Liver (tissue), 9 donors: Measurements from ENCODE around the gene FBLIM1. TPM values are rescaled to one million over a fixed set of nuclear protein-coding genes. Genes with fewer than 3 reads are reported as not detected.

Experiments used
- DNase-seq: peaks from one replicate; pipeline ENCODE4 v3.0.0-alpha.2; 2017; ENCODE audit warnings: low spot score
- H3K27ac ChIP-seq, 2 donors: one replicate each; pipeline ENCODE4 v1.7.0; 2013; ENCODE audit warnings: inconsistent platforms in 2 of 2, low read length in 2 of 2, control low read depth in 1 of 2, low read depth in 1 of 2, mild to moderate bottlenecking in 1 of 2
- H3K27me3 ChIP-seq, 4 donors: one replicate each; pipeline versions ENCODE4 v1.6.1 to v1.7.0; 2013; ENCODE audit warnings: low read length in 3 of 4, inconsistent platforms in 1 of 4, mild to moderate bottlenecking in 1 of 4, moderate library complexity in 1 of 4; ENCODE audit not compliant: control insufficient read depth in 4 of 4, insufficient read depth in 4 of 4
- H3K36me3 ChIP-seq, 4 donors: one replicate each; pipeline versions ENCODE4 v1.6.1 to v1.7.0; 2013; ENCODE audit warnings: low read length in 3 of 4, mild to moderate bottlenecking in 3 of 4, low read depth in 1 of 4, moderate library complexity in 1 of 4; ENCODE audit not compliant: control insufficient read depth in 4 of 4, insufficient read depth in 3 of 4
- H3K4me1 ChIP-seq, 4 donors: one replicate each; pipeline versions ENCODE4 v1.6.1 to v1.7.0; 2013; ENCODE audit warnings: low read length in 3 of 4, mild to moderate bottlenecking in 3 of 4, moderate library complexity in 1 of 4; ENCODE audit not compliant: control insufficient read depth in 4 of 4, insufficient read depth in 4 of 4
- H3K4me3 ChIP-seq, 3 donors: one replicate each; pipeline versions ENCODE4 v1.6.1 to v1.7.0; 2013; ENCODE audit warnings: low read length in 3 of 3, control low read depth in 1 of 3, low read depth in 1 of 3, mild to moderate bottlenecking in 1 of 3
- H3K9ac ChIP-seq, 2 donors: one replicate each; pipeline ENCODE4 v1.7.0; 2013; ENCODE audit warnings: low read length in 2 of 2, mild to moderate bottlenecking in 2 of 2, moderate library complexity in 2 of 2, control low read depth in 1 of 2, low read depth in 1 of 2
- H3K9me3 ChIP-seq, 4 donors: one replicate each; pipeline versions ENCODE4 v1.6.1 to v1.7.0; 2013; ENCODE audit warnings: low read length in 3 of 4; ENCODE audit not compliant: control insufficient read depth in 4 of 4
- EGR1 ChIP-seq, 2 donors: IDR thresholded peaks; 2 replicates each; pipeline ENCODE4 v1.6.1; 2016 to 2018; ENCODE audit warnings: antibody characterized with exemption in 2 of 2, low read depth in 2 of 2
- FOXA1 ChIP-seq: IDR thresholded peaks from 2 replicates; pipeline ENCODE4 v1.6.1; 2016; ENCODE audit warnings: antibody characterized with exemption
- FOXA2 ChIP-seq: IDR thresholded peaks from 2 replicates; pipeline ENCODE4 v1.6.1; 2016; ENCODE audit warnings: antibody characterized with exemption
- HNF4G ChIP-seq: IDR thresholded peaks from 2 replicates; pipeline ENCODE4 v1.6.1; 2016; ENCODE audit warnings: antibody characterized with exemption
- JUND ChIP-seq, 2 donors: IDR thresholded peaks; 2 replicates each; pipeline ENCODE4 v1.6.1; 2016; ENCODE audit warnings: antibody characterized with exemption in 2 of 2
- NR2F2 ChIP-seq: IDR thresholded peaks from 2 replicates; pipeline ENCODE4 v1.6.1; 2016; ENCODE audit warnings: antibody characterized with exemption
- RAD21 ChIP-seq, 2 donors: IDR thresholded peaks; 2 replicates each; pipeline ENCODE4 v1.6.1; 2016; ENCODE audit warnings: antibody characterized with exemption in 2 of 2, mild to moderate bottlenecking in 2 of 2
- RXRA ChIP-seq, 2 donors: IDR thresholded peaks; 2 replicates each; pipeline ENCODE4 v1.6.1; 2017 to 2018; ENCODE audit warnings: antibody characterized with exemption in 2 of 2, mild to moderate bottlenecking in 1 of 2
- SP1 ChIP-seq: IDR thresholded peaks from 2 replicates; pipeline ENCODE4 v1.6.1; 2018; ENCODE audit warnings: antibody characterized with exemption, mild to moderate bottlenecking
- TAF1 ChIP-seq: conservative IDR thresholded peaks from 2 replicates; pipeline ENCODE4 v1.6.1; 2016; ENCODE audit warnings: antibody characterized with exemption, mild to moderate bottlenecking
- YY1 ChIP-seq: IDR thresholded peaks from 2 replicates; pipeline ENCODE4 v1.6.1; 2016; ENCODE audit warnings: antibody characterized with exemption, mild to moderate bottlenecking
- WGBS: extraction: QIAGEN DNeasy Blood & Tissue Kit; methylation state at CpG from one replicate; pipeline ENCODE4 v1.1.7; 2013; 5-methylcytosine and 5-hydroxymethylcytosine counted together
- polyA plus RNA-seq, 2 donors: library from polyadenylated mRNA; stranded (reverse) in 1 of 2; unstranded in 1 of 2; fragments of 200-250 nt in 1 of 2; fragments of >200 nt in 1 of 2; fragmentation: Nextera tagmentation in 1 of 2; extraction: Ambion mirVana in 1 of 2; gene quantifications; one replicate each; pipeline versions ENCODE4 v1.2.1 to v1.2.3, GENCODE V29; 2013 to 2015
- total RNA-seq, 2 donors: library from RNA; depleted of rRNA; stranded (reverse); fragments of >200 nt; gene quantifications; one replicate each; pipeline ENCODE4 v1.2.3, GENCODE V29; 2014
- TF ChIP-seq, protein P1 (sequence below): fragments of 150-350 bp; IDR thresholded peaks from 2 replicates; pipeline ENCODE4 v1.5.1; 2017; ENCODE audit warnings: improper control_type of control experiment, low read depth, low read length; ENCODE audit not compliant: missing input control
- TF ChIP-seq, protein P2 (sequence below): IDR thresholded peaks from 2 replicates; pipeline ENCODE4 v1.6.1; 2016; ENCODE audit warnings: antibody characterized with exemption
- TF ChIP-seq, protein P3 (sequence below): IDR thresholded peaks from 2 replicates; pipeline ENCODE4 v1.6.1; 2016; ENCODE audit warnings: antibody characterized with exemption
- TF ChIP-seq, protein P4 (sequence below): IDR thresholded peaks from 2 replicates; pipeline ENCODE4 v1.6.1; 2016; ENCODE audit warnings: antibody characterized with exemption
- TF ChIP-seq, protein P5 (sequence below): IDR thresholded peaks from 2 replicates; pipeline ENCODE4 v1.6.1; 2016; ENCODE audit warnings: antibody characterized with exemption, mild to moderate bottlenecking
- donor health status: healthy.
- donor health status: healthy.
- donor health status: healthy.
- donor health status: healthy.
- donor health status: healthy.

FBLIM1 gene
- total and polyA plus RNA-seq, 4 donors = 3.6 to 6.4 (median 3.7) TPM

DNA sequence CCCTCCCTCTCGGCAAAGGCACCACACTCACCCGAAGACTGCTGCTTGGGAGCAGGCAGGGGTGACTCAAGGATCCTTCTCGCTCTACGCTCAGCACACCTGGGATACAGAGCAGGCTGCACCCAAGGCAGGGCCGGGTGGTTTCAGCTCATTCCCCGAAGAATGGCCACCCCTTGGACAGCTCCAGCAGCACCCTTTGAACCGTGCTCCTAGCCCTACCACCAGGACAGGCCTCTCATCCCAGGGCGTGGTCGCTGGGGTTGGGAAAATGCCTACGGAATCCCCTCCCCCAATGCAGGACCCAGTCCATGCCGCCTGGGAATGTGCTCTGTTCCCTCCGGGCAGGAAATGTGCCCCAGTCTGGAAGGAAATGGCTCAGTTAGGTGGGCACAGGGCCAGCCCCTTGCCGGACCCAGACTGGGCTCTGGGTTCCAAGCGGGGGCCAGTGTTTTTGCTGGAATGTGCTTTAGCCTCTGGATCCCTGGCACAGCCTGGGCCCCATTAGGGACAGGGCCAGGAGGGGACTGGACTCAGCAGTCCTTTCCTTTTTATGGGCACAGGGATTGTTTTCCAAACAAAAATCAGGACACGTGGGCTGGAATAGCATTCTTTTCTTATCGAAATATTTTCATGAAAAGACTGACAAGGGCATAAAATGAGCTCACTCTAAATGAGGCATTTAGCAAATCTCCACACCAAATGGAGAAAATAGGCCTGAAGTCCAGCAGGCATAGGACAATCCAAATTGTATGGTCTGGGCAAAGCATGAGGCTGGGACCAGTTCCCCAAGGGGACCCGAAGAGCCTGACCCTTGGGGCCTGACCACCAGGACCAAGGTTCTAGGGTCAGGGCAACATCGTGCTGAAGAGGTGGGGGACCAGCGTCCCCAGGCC lies 8.9 kb upstream of the FBLIM1 start:
- 69% methylated on average over 19 of the region's 19 CpGs for WGBS
- H3K27ac ChIP-seq = no peak overlapping the region
- H3K36me3 ChIP-seq = no peaks in the 10 kb centered on the region
- no peaks in the 10 kb centered on the region for H3K9me3 ChIP-seq
- H3K4me1 ChIP-seq = peaks cover 0 to 5% (median 2%) of the 10 kb centered on the region in 4 donors
- TF ChIP-seq, protein P1, sequence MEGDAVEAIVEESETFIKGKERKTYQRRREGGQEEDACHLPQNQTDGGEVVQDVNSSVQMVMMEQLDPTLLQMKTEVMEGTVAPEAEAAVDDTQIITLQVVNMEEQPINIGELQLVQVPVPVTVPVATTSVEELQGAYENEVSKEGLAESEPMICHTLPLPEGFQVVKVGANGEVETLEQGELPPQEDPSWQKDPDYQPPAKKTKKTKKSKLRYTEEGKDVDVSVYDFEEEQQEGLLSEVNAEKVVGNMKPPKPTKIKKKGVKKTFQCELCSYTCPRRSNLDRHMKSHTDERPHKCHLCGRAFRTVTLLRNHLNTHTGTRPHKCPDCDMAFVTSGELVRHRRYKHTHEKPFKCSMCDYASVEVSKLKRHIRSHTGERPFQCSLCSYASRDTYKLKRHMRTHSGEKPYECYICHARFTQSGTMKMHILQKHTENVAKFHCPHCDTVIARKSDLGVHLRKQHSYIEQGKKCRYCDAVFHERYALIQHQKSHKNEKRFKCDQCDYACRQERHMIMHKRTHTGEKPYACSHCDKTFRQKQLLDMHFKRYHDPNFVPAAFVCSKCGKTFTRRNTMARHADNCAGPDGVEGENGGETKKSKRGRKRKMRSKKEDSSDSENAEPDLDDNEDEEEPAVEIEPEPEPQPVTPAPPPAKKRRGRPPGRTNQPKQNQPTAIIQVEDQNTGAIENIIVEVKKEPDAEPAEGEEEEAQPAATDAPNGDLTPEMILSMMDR = no peak
- no peak for TF ChIP-seq FOXA2
- TF ChIP-seq, protein P2, sequence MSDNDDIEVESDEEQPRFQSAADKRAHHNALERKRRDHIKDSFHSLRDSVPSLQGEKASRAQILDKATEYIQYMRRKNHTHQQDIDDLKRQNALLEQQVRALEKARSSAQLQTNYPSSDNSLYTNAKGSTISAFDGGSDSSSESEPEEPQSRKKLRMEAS = no peak
- TF ChIP-seq, protein P3, sequence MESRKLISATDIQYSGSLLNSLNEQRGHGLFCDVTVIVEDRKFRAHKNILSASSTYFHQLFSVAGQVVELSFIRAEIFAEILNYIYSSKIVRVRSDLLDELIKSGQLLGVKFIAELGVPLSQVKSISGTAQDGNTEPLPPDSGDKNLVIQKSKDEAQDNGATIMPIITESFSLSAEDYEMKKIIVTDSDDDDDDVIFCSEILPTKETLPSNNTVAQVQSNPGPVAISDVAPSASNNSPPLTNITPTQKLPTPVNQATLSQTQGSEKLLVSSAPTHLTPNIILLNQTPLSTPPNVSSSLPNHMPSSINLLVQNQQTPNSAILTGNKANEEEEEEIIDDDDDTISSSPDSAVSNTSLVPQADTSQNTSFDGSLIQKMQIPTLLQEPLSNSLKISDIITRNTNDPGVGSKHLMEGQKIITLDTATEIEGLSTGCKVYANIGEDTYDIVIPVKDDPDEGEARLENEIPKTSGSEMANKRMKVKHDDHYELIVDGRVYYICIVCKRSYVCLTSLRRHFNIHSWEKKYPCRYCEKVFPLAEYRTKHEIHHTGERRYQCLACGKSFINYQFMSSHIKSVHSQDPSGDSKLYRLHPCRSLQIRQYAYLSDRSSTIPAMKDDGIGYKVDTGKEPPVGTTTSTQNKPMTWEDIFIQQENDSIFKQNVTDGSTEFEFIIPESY = no peak
- TF ChIP-seq, protein P4, sequence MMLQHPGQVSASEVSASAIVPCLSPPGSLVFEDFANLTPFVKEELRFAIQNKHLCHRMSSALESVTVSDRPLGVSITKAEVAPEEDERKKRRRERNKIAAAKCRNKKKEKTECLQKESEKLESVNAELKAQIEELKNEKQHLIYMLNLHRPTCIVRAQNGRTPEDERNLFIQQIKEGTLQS = no peak
- no peak for TF ChIP-seq EGR1 (IDR thresholded peaks at IDR 0.05; ENCODE audit: low read depth in 2 of 2)
- TF ChIP-seq TAF1 = no peak
- no peak for TF ChIP-seq JUND (IDR thresholded peaks at IDR 0.05)
- no peak for TF ChIP-seq YY1
- no peak for TF ChIP-seq SP1
- no peak for TF ChIP-seq RXRA (IDR thresholded peaks at IDR 0.05)
- no peak for TF ChIP-seq NR2F2
- TF ChIP-seq RAD21 (IDR thresholded peaks at IDR 0.05) = no peak
- TF ChIP-seq FOXA1 = no peak
- no peak for DNase-seq
- H3K27me3 ChIP-seq = no peaks in the 10 kb centered on the region
- no peak overlapping the region for H3K4me3 ChIP-seq
- no peak overlapping the region for H3K9ac ChIP-seq

DNA sequence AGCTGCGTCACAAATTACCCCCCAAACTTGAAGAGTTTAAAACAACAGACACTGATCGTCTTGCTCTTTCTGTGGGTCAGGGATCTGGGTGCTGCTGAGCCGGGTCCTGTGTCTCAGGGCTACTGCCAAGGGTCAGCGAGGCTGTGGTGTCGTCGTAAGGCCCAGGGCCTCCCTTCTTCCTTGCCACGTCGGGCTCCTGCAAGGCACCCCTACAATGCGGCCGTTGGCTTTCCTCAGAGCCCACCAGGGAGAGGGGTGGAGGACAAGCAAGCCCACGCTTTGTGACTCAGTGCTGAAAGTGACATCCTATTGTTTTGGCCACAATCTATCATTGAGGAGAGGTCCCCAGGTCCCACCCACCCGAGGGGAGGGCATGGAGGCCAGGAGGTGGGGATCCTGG lies 7.7 kb upstream of the FBLIM1 start:
- H3K36me3 ChIP-seq = no peaks in the 10 kb centered on the region
- no peaks in the 10 kb centered on the region for H3K9me3 ChIP-seq
- no peak overlapping the region for H3K27ac ChIP-seq
- 91% methylated on average over 12 of the region's 12 CpGs for WGBS
- no peaks in the 10 kb centered on the region for H3K27me3 ChIP-seq
- DNase-seq = no peak
- no peak overlapping the region for H3K9ac ChIP-seq
- no peak overlapping the region for H3K4me3 ChIP-seq
- TF ChIP-seq, protein P3 = no peak
- TF ChIP-seq TAF1 (no peak), SP1 (no peak), FOXA1 (no peak), HNF4G (no peak), JUND (IDR thresholded peaks at IDR 0.05) (no peak), NR2F2 (no peak), EGR1 (IDR thresholded peaks at IDR 0.05; ENCODE audit: low read depth in 2 of 2) (no peak), RAD21 (IDR thresholded peaks at IDR 0.05) (no peak)
- TF ChIP-seq, protein P2 = no peak
- TF ChIP-seq, protein P5, sequence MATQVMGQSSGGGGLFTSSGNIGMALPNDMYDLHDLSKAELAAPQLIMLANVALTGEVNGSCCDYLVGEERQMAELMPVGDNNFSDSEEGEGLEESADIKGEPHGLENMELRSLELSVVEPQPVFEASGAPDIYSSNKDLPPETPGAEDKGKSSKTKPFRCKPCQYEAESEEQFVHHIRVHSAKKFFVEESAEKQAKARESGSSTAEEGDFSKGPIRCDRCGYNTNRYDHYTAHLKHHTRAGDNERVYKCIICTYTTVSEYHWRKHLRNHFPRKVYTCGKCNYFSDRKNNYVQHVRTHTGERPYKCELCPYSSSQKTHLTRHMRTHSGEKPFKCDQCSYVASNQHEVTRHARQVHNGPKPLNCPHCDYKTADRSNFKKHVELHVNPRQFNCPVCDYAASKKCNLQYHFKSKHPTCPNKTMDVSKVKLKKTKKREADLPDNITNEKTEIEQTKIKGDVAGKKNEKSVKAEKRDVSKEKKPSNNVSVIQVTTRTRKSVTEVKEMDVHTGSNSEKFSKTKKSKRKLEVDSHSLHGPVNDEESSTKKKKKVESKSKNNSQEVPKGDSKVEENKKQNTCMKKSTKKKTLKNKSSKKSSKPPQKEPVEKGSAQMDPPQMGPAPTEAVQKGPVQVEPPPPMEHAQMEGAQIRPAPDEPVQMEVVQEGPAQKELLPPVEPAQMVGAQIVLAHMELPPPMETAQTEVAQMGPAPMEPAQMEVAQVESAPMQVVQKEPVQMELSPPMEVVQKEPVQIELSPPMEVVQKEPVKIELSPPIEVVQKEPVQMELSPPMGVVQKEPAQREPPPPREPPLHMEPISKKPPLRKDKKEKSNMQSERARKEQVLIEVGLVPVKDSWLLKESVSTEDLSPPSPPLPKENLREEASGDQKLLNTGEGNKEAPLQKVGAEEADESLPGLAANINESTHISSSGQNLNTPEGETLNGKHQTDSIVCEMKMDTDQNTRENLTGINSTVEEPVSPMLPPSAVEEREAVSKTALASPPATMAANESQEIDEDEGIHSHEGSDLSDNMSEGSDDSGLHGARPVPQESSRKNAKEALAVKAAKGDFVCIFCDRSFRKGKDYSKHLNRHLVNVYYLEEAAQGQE = no peak
- TF ChIP-seq, protein P1 = no peak
- peaks cover 0 to 5% (median 2%) of the 10 kb centered on the region in 4 donors for H3K4me1 ChIP-seq
